Heart right ventricle (tissue), 16 donors: Measurements from ENCODE around the gene ATP5ME. TPM values are rescaled to one million over a fixed set of nuclear protein-coding genes. Genes with fewer than 3 reads are reported as not detected.

Experiments
- ATAC-seq, 8 donors: fragments of 200-7000 bp; cut with Tn5 transposase; one replicate each; pipeline ENCODE4 v1.9.1; 2020; ENCODE audit warnings: mild to moderate bottlenecking in 8 of 8, moderate library complexity in 8 of 8, moderate number of reproducible peaks in 1 of 8
- DNase-seq, 2 donors: peaks; one replicate each; pipeline ENCODE4 v3.0.0-alpha.2; 2020
- H3K27ac ChIP-seq, 10 donors: fragments of 200-600 bp; sonication (generic) in 2 of 10; one replicate each; pipeline versions ENCODE4 v1.5.0 to v1.8.0; 2020 to 2022; ENCODE audit warnings: mild to moderate bottlenecking in 3 of 10
- H3K27me3 ChIP-seq, 7 donors: fragments of 200-600 bp; one replicate each; pipeline ENCODE4 v1.8.0; 2021 to 2022; ENCODE audit warnings: mild to moderate bottlenecking in 2 of 7
- H3K36me3 ChIP-seq, 9 donors: fragments of 200-600 bp; sonication (generic) in 1 of 9; one replicate each; pipeline versions ENCODE4 v1.5.0 to v1.8.0; 2020 to 2022; ENCODE audit warnings: mild to moderate bottlenecking in 2 of 9
- H3K4me1 ChIP-seq, 9 donors: fragments of 200-600 bp; sonication (generic) in 1 of 9; one replicate each; pipeline versions ENCODE4 v1.5.0 to v1.8.0; 2020 to 2022; ENCODE audit warnings: mild to moderate bottlenecking in 4 of 9
- H3K4me3 ChIP-seq, 10 donors: fragments of 200-600 bp; sonication (generic) in 2 of 10; one replicate each; pipeline versions ENCODE4 v1.5.0 to v1.8.0; 2020 to 2022; ENCODE audit warnings: mild to moderate bottlenecking in 7 of 10, moderate library complexity in 2 of 10
- H3K9me3 ChIP-seq, 11 donors: fragments of 200-600 bp in 10 of 11; sonication (generic) in 2 of 11; one replicate each; pipeline versions ENCODE4 v1.5.0 to v1.8.0; 2013 to 2022; ENCODE audit warnings: mild to moderate bottlenecking in 2 of 11, control low read depth in 1 of 11, moderate library complexity in 1 of 11
- CTCF ChIP-seq, 9 donors: fragments of 200-600 bp; sonication (generic) in 2 of 9; IDR thresholded peaks; one replicate each; pipeline versions ENCODE4 v1.5.0 to v1.8.0; 2021 to 2022; ENCODE audit warnings: antibody characterized with exemption in 9 of 9, mild to moderate bottlenecking in 5 of 9, moderate library complexity in 1 of 9
- WGBS, 2 donors: extraction: QIAGEN DNeasy Blood & Tissue Kit; methylation state at CpG; one replicate each; pipeline ENCODE4 v1.1.7; 2013; ENCODE audit warnings: inconsistent platforms in 1 of 2; 5-methylcytosine and 5-hydroxymethylcytosine counted together
- intact Hi-C, 10 donors: fragments of 100-400 bp; cut with DNase I; formaldehyde crosslinking; loops; one replicate each; pipeline versions ENCODE4 v1.11.1 to v1.14.2; 2022
- polyA plus RNA-seq, 2 donors: library from polyadenylated mRNA; stranded (reverse); fragments of 200-250 nt; gene quantifications; one replicate each; pipeline ENCODE4 v1.2.3, GENCODE V29; 2013
- total RNA-seq, 10 donors: library from RNA; stranded (reverse); fragmentation: NEBNext Ultra II Directional in 3 of 10; extraction: Animal tissue kit (Norgen Biotek cat#: 25700) in 3 of 10; gene quantifications; one replicate each; pipeline versions ENCODE4 v1.2.1 to v1.2.4, GENCODE V29; 2021 to 2023
- donor health status: Arrhythmogenic right ventricular cardiomyopathy.
- donor health status: ischemic (EF 13 %, LVEDD 7.1; RV severe dilation, severe dysfunction).
- donor health status: healthy with polysubstance abuse.
- donor health status: DM: no; HTN: yes; CAD: no.
- donor health status: DM: no; HTN: no; CAD: no.
- donor health status: ischemic (EF 25% LVEDD 6.9; RV normal size, moderate dysfunction).
- donor health status: ischemic (EF 25% LVEDD 5.7; RV mildly dilated, moderate dysfunction).
- donor health status: healthy.
- donor health status: DM: yes; HTN: yes; CAD: no.
- donor health status: Ischemic cardiomyopathy.
- donor health status: ischemic (EF 35%, LVEDD 5.7; RV mildly dilated, moderate dysfunction).
- donor health status: nonischemic (EF 11% LVEDD 7.7; RV severe dilation, severe dysfunction).
- donor health status: DM: yes; HTN: yes; CAD: no.
- donor health status: PGD.
- donor health status: ischemic (EF 29% LVEDD 5.4; RV normal size, mild dysfunction).
- donor health status: nonischemic (EF 23%, LVEDD 6.1; RV moderate dilation, normal function).

ATP5ME gene
- total and polyA plus RNA-seq, 12 donors: 651 to 4,239 (median 1,012) TPM

GRCh38 chr4:714087-714486, 40.0 kb upstream of the ATP5ME start:
- H3K4me1 ChIP-seq: peaks cover 0 to 20% (median 7%) of the 10 kb centered on the region in 9 donors
- intact Hi-C loops: no loop called here
- 88 to 91% methylated on average over 18 of the region's 18 CpGs for WGBS, 2 donors
- H3K27ac ChIP-seq: no peak overlapping the region
- peaks cover 0 to 8% (median 0%) of the 10 kb centered on the region in 9 donors for H3K36me3 ChIP-seq
- no peak overlapping the region for H3K4me3 ChIP-seq
- DNase-seq (no peak), ATAC-seq (no peak)
- no peak for TF ChIP-seq CTCF (IDR thresholded peaks at IDR 0.05)
- H3K27me3 ChIP-seq: no peaks in the 10 kb centered on the region
- H3K9me3 ChIP-seq: no peaks in the 10 kb centered on the region

- Histone ChIP-seq H3K9me3 (no peaks in the 10 kb centered on the region), H3K4me1 (peaks cover 2 to 24% (median 16%) of the 10 kb centered on the region in 9 donors), H3K27me3 (no peaks in the 10 kb centered on the region), H3K4me3 (no peak overlapping the region), H3K36me3 (peaks cover 0 to 8% (median 0%) of the 10 kb centered on the region in 9 donors), H3K27ac (no peak overlapping the region)
- TF ChIP-seq CTCF (IDR thresholded peaks at IDR 0.05): no peak
- intact Hi-C loops: no loop called here
- DNase-seq (no peak), ATAC-seq (peak in 2 of 8 donors; percentile 8 to 23)
- 87 to 92% methylated on average over 9 of the region's 9 CpGs for WGBS, 2 donors
Observed at GRCh38 chr4:712916-713632, 39.0 kb upstream of the ATP5ME start.

GRCh38 chr4:712093-712492, 38.0 kb upstream of the ATP5ME start:
- Histone ChIP-seq H3K27me3 (no peaks in the 10 kb centered on the region), H3K9me3 (no peaks in the 10 kb centered on the region), H3K36me3 (peaks cover 0 to 8% (median 0%) of the 10 kb centered on the region in 9 donors), H3K27ac (no peak overlapping the region), H3K4me3 (no peak overlapping the region), H3K4me1 (peaks cover 5 to 23% (median 15%) of the 10 kb centered on the region in 9 donors)
- 68 to 76% methylated on average over 3 of the region's 3 CpGs for WGBS, 2 donors
- TF ChIP-seq CTCF (IDR thresholded peaks at IDR 0.05): no peak
- intact Hi-C loops: no loop called here
- no peak for ATAC-seq
- DNase-seq: no peak

GRCh38 chr4:710916-711315, 36.8 kb upstream of the ATP5ME start:
- WGBS, 2 donors: 86 to 89% methylated on average over 13 of the region's 13 CpGs
- intact Hi-C loops: no loop called here
- ATAC-seq (no peak), DNase-seq (no peak)
- Histone ChIP-seq H3K36me3 (peaks cover 0 to 8% (median 0%) of the 10 kb centered on the region in 9 donors), H3K27me3 (no peaks in the 10 kb centered on the region), H3K4me1 (peaks cover 8 to 27% (median 20%) of the 10 kb centered on the region in 9 donors), H3K9me3 (no peaks in the 10 kb centered on the region), H3K4me3 (no peak overlapping the region), H3K27ac (no peak overlapping the region)
- no peak for TF ChIP-seq CTCF (IDR thresholded peaks at IDR 0.05)
